Effector CD8-positive, alpha-beta T cell (primary cell): ENCODE data around the gene STARD8.
"Not testable (repeated sequence)": the region's sequence is repeated elsewhere in the genome, so short reads cannot be mapped to it uniquely, and the experiment has no call there.

Experiments used
- DNase-seq: peaks from one replicate; lab custom pipeline; 2025; lab: John Stamatoyannopoulos, UW

STARD8 gene

GRCh38 chrX:68717663-68718442 lies 70.4 kb downstream of the STARD8 start:
- DNase-seq, result no peak

DNA sequence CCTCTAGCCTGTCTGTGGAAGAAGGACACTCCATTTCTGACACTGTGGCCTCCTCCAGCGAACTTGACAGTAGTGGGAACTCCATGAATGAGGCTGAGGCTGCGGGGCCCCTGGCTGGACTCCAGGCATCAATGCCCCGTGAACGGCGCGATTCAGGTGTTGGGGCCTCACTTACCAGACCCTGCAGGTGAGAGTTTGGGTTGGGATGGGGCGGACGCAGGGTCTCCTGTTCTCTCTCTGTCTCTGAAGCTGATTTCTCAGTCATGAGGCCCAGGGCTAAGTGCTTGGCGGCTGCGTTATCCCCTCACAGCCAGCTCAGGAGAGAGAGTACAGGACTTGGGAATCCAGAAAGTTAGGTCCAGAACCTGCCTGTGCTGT lies 71.0 kb downstream of the STARD8 start:
- DNase-seq, result no peak

DNA sequence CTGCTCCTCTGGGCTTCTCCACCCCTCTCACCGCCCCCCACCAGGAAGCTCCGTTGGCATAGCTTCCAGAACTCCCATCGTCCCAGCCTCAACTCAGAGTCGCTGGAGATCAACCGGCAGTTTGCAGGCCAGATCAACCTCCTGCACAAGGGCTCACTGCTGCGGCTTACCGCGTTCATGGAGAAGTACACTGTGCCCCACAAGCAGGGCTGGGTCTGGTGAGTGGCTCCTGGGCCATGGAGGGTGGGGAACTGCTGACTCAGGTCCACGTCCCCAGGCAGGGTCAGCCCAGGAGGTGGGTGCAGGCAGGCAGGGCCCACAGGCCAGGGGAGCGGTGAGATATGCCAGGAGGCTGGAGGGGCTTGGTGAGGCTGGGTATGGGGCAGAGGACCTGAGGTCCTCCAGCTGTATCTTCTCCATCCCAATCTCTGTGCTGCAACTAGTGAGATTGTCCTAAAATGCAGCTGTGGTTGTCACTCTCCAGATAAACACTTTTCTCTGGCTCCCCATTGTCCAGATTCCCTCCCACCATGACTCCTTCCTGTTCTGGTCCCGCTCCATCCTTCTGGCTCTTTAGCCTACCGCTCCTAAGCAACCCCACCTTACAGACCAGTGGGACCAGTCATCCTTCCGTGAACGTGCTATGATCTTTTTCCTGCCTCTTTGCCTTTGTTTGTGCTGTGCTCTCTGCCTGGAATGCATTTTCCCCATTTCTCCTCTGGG lies 71.9 kb downstream of the STARD8 start:
- no peak for DNase-seq

DNA sequence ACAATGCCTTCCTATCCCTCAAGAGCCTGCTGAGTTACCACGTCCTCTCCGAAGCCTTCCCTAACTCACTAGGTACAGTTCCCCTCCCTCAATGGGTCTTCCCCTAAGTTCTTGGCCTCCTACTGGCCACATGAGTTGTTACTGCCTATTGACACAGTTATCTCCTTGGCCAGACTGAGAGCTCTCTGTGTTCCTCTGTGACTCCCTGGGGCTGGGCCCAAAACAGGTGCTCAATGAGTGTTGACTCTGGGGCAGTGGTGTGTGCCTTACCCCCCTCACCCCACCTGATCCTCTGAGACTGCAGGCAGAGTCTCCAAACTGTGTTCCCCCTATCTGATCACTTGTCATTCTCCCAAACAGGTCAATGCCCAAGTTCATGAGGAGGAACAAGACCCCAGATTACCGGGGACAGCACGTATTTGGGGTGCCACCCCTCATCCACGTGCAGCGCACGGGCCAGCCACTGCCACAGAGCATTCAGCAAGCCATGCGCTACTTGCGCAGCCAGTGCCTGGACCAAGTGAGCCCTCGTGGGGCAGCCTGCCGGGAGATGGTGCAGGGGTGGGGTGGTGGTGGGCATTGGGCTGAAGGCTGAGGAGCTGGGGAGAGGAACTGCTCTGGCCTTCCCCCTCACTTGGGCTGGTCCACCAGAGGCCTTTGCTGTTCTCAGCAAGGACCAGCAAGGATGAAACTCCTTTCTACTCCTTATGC lies 72.6 kb downstream of the STARD8 start:
- DNase-seq, result no peak

GRCh38 chrX:68720851-68721250 lies 73.4 kb downstream of the STARD8 start:
- no peak for DNase-seq

DNA sequence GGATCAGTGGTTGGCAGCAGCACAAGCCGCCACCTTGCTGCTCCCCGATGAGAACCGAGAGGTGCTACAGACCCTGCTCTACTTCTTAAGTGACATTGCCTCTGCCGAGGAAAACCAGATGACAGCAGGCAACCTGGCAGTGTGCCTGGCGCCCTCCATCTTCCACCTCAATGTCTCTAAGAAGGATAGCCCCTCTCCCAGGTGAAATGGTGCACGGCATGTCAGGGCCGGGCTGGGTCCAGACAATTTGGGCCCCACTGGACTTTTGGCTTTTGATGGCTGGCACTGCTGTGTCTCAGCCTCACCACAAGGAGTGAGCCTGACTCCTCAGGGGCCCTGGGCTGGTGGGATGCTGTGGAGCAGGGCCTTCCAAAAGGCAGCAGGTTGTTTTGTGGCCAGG lies 74.1 kb downstream of the STARD8 start:
- DNase-seq, result no peak

- no peak for DNase-seq
These were observed 74.8 kb downstream of the STARD8 start for GRCh38 chrX:68721991-68722860.

GRCh38 chrX:68723491-68724155 lies 76.2 kb downstream of the STARD8 start:
- no peak for DNase-seq

GRCh38 chrX:68724531-68725020 lies 77.1 kb downstream of the STARD8 start:
- no peak for DNase-seq

GRCh38 chrX:68725756-68726365 lies 78.4 kb downstream of the STARD8 start:
- no peak for DNase-seq

- DNase-seq, result no peak
These were observed 78.9 kb downstream of the STARD8 start for GRCh38 chrX:68726366-68726765.

DNA sequence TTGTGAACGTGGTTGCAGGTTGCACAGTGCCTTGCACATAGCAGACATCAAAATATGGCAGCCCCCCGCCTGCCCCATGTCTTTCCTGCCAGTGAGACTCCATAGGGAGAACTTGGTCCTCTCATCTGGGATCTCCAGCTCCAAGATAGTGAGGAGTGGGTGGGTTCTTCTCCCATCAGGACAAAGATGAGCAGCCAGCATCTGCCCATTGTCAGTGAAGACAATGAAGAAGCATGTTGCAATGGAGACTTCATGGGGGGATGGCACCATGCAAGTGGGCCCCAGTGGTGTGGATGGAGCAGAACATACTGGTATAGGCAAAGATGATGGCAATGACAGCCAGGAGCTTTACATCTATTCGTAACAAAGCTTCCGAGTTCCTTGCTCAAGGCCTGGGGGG lies 80.2 kb downstream of the STARD8 start:
- DNase-seq, result no peak

DNA sequence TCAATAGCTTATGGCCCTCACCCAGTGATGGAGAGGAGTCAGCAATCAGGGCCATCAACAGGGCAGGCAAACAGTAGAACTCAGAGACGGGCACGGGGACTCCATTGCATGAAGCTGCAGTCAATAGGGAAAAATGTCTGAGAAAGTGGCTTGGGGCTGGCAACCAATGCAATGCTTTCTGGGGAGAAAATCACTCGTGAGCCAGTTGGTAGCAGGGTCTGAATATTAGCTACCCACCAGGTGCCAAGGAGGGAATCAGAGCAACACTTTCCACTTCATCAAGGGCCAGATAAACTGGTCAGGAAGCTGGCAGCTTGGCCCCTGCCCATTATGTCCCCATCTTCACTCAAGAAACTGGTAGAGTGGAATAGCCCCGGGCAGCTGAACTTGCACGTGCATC lies 80.7 kb downstream of the STARD8 start:
- DNase-seq, result no peak

GRCh38 chrX:68731254-68731653 lies 83.8 kb downstream of the STARD8 start:
- DNase-seq, result no peak

GRCh38 chrX:68732906-68733493 lies 85.5 kb downstream of the STARD8 start:
- peak; percentile 9 for DNase-seq

GRCh38 chrX:68735266-68735665 lies 87.8 kb downstream of the STARD8 start:
- no peak for DNase-seq

- not testable (repeated sequence) for DNase-seq
These were observed 94.4 kb downstream of the STARD8 start for GRCh38 chrX:68741864-68742263.

DNA sequence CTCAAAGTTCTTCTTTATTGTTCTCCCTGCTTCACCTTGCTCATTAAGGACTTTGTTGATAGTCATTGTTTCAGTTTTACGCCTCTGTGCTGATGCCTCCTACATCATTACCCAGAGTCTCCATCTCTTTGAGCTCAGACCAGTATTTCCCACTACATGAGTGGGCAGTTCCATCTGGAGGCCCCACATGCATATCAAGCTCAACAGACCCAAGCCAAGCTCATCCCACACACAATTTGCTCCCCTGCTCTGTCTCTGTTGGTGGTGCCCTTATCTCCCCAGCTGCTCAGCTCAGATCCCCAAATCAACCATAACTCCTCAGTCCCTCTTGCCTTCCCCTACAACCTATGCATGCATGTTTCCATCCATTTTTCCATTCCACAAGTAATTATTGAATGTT lies 96.3 kb downstream of the STARD8 start:
- DNase-seq, result no peak

GRCh38 chrX:68746988-68747387 lies 99.5 kb downstream of the STARD8 start:
- DNase-seq, result no peak

GRCh38 chrX:68748030-68748429 lies 100.6 kb downstream of the STARD8 start:
- no peak for DNase-seq
